ENCODE measurements around the gene DIDO1. TPM values are rescaled to one million over a fixed set of nuclear protein-coding genes. Genes with fewer than 3 reads are reported as not detected.

The DIDO1 gene
- total and polyA plus RNA-seq, 2 of the 13 experiments (the other 11 are each of a cell fraction or from before 2014, with no cell fraction given), result 75.0 to 75.1 TPM

- TF ChIP-seq MBD4 (IDR thresholded peaks at IDR 0.05; ENCODE audit: borderline replicate concordance, low read length), result no peak
- TF ChIP-seq, protein P1, sequence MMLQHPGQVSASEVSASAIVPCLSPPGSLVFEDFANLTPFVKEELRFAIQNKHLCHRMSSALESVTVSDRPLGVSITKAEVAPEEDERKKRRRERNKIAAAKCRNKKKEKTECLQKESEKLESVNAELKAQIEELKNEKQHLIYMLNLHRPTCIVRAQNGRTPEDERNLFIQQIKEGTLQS (CRISPR knock-in tag; IDR thresholded peaks at IDR 0.05), result no peak; the same call in 1 of the 2 replicates
- TF ChIP-seq ZNF598 (CRISPR knock-in tag; IDR thresholded peaks at IDR 0.05; ENCODE audit: borderline replicate concordance), result no peak; the same call in 1 of the 2 replicates
- TF ChIP-seq ZNF589 (CRISPR knock-in tag; conservative IDR thresholded peaks at IDR 0.05), result no peak
- TF ChIP-seq, protein P2, sequence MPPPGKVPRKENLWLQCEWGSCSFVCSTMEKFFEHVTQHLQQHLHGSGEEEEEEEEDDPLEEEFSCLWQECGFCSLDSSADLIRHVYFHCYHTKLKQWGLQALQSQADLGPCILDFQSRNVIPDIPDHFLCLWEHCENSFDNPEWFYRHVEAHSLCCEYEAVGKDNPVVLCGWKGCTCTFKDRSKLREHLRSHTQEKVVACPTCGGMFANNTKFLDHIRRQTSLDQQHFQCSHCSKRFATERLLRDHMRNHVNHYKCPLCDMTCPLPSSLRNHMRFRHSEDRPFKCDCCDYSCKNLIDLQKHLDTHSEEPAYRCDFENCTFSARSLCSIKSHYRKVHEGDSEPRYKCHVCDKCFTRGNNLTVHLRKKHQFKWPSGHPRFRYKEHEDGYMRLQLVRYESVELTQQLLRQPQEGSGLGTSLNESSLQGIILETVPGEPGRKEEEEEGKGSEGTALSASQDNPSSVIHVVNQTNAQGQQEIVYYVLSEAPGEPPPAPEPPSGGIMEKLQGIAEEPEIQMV (CRISPR knock-in tag; IDR thresholded peaks at IDR 0.05; ENCODE audit: low read depth), result 0 out of 2 replicates have a peak, but pooled peaks have one; percentile 43
- peak; percentile 7; the same call in 1 of the 2 replicates for TF ChIP-seq ZSCAN5A (CRISPR knock-in tag; IDR thresholded peaks at IDR 0.05; ENCODE audit: borderline replicate concordance)
- no peak for TF ChIP-seq ZNF550 (CRISPR knock-in tag; IDR thresholded peaks at IDR 0.05; ENCODE audit: borderline replicate concordance)
- TF ChIP-seq MXD1 (CRISPR knock-in tag; IDR thresholded peaks at IDR 0.05), result 0 out of 2 replicates have a peak, but pooled peaks have one; percentile 82
- TF ChIP-seq ZNF124 (CRISPR knock-in tag; IDR thresholded peaks at IDR 0.05), result no peak; the same call in 1 of the 2 replicates
- no peak for TF ChIP-seq KLF16 (CRISPR knock-in tag; IDR thresholded peaks at IDR 0.05)
- TF ChIP-seq PHF21A (CRISPR knock-in tag; IDR thresholded peaks at IDR 0.05), result 0 out of 2 replicates have a peak, but pooled peaks have one; percentile 1
- TF ChIP-seq, protein P3, sequence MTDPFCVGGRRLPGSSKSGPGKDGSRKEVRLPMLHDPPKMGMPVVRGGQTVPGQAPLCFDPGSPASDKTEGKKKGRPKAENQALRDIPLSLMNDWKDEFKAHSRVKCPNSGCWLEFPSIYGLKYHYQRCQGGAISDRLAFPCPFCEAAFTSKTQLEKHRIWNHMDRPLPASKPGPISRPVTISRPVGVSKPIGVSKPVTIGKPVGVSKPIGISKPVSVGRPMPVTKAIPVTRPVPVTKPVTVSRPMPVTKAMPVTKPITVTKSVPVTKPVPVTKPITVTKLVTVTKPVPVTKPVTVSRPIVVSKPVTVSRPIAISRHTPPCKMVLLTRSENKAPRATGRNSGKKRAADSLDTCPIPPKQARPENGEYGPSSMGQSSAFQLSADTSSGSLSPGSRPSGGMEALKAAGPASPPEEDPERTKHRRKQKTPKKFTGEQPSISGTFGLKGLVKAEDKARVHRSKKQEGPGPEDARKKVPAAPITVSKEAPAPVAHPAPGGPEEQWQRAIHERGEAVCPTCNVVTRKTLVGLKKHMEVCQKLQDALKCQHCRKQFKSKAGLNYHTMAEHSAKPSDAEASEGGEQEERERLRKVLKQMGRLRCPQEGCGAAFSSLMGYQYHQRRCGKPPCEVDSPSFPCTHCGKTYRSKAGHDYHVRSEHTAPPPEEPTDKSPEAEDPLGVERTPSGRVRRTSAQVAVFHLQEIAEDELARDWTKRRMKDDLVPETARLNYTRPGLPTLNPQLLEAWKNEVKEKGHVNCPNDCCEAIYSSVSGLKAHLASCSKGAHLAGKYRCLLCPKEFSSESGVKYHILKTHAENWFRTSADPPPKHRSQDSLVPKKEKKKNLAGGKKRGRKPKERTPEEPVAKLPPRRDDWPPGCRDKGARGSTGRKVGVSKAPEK (CRISPR knock-in tag; IDR thresholded peaks at IDR 0.05; ENCODE audit: borderline replicate concordance), result no peak
- TF ChIP-seq ZNF234 (CRISPR knock-in tag; conservative IDR thresholded peaks at IDR 0.05), result no peak
- TF ChIP-seq, protein P4, sequence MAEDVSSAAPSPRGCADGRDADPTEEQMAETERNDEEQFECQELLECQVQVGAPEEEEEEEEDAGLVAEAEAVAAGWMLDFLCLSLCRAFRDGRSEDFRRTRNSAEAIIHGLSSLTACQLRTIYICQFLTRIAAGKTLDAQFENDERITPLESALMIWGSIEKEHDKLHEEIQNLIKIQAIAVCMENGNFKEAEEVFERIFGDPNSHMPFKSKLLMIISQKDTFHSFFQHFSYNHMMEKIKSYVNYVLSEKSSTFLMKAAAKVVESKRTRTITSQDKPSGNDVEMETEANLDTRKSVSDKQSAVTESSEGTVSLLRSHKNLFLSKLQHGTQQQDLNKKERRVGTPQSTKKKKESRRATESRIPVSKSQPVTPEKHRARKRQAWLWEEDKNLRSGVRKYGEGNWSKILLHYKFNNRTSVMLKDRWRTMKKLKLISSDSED (CRISPR knock-in tag; IDR thresholded peaks at IDR 0.05), result peak; percentile 89
- no peak for TF ChIP-seq TBP (CRISPR knock-in tag; IDR thresholded peaks at IDR 0.05)
- no peak for TF ChIP-seq ZNF644 (CRISPR knock-in tag; IDR thresholded peaks at IDR 0.05; ENCODE audit: low read depth)
- no peak; the same call in 1 of the 2 replicates for TF ChIP-seq BATF2 (CRISPR knock-in tag; IDR thresholded peaks at IDR 0.05)
- TF ChIP-seq ZNF83 (CRISPR knock-in tag; IDR thresholded peaks at IDR 0.05; ENCODE audit: borderline replicate concordance), result no peak
- no peak for TF ChIP-seq RXRB (CRISPR knock-in tag; IDR thresholded peaks at IDR 0.05; ENCODE audit: borderline replicate concordance)
Measured at GRCh38 chr20:62952968-62953838, 26.9 kb upstream of the DIDO1 start (continued).

All from HepG2 (cell line).